ENCODE measurements around the gene RASAL2.

GRCh38 chr1:178050084-178050483 is 43.8 kb upstream of the RASAL2 start:
- no peak for TF ChIP-seq GATA1 (IDR thresholded peaks at IDR 0.05; ENCODE audit: low read depth, low read length)
- no peak for TF ChIP-seq POLR2A (IDR thresholded peaks at IDR 0.05; ENCODE audit: low read length)

Measured in erythroblast (primary cell).